T-helper 1 cell treated with Interleukin-12 subunit alpha and Interleukin-12 subunit beta and Interleukin-4 antibody, amounts not matched to agents 30 ng/mL and 1 ng/mL, for 36 hours (primary cell): ENCODE measurements around the gene SPATA32. TPM values are rescaled to one million over a fixed set of nuclear protein-coding genes. Genes with fewer than 3 reads are reported as not detected.

Experiments used
- intact Hi-C: fragments of 100-400 bp; cut with micrococcal nuclease; formaldehyde crosslinking; loops from one replicate; pipeline ENCODE4 v1.15.1; 2024
- total RNA-seq: library from RNA; stranded (reverse); gene quantifications from 2 replicates; pipeline ENCODE4 v1.2.3, GENCODE V29; 2022

Gene SPATA32
- total RNA-seq, 1 donor from 2014 or later, result 0.37 TPM

DNA sequence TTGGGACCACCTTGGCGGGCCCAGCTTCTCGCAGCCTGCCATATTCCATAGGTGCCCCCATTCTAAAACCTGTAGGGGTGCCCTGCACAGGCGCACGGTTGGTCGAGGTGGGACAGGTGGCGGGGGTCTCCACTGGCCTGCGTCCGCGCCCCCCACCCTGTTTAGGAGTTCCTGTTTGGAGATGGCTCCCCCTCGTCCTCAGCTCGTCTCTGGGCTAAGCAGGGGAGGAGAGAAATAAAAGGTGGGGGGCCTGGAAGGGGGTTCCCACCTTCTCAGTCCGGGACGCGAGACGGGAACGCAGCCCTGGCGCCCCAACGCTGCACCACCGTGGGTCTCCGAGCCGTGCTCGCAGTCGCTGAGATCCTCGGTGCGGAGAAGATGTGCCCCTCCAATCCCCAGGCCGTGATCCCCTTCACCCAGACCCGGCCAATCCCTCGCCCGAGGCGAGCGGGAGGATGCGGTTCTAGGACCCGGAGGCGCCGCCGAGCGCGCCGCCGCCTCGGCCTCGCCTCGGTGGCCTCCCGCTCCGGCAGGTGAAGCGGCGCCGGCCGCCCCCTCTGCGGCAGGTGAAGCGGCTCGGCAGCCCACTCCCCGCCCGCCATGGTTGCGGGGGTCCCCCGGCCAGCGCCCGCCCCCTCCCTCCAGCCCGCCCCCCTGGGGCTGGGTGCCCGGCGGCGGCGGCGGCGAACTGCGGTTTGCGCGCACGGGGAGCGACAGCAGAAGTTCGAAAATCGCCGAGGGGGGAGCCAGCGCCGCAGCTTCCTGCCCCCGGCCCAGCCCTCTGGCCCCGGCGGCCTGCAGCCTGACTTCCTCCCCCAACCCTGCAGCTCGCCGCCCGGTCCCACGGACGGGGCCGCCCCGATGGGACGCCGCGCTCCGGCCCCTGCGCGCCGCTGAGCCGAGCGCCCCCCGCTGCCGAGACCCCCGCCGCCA, 40.5 kb downstream of the SPATA32 start, which contains the start of gene FMNL1:
Gene FMNL1, plus strand, starts transcription at position 805 of the 933 bp plus-strand sequence. CDS start 240 bp downstream, outside the sequence.
- intact Hi-C loops, result loop anchor here (10.0 kb wide), 1 partner anchor 257 kb away; the partner anchor contains the start of gene C1QL1

DNA sequence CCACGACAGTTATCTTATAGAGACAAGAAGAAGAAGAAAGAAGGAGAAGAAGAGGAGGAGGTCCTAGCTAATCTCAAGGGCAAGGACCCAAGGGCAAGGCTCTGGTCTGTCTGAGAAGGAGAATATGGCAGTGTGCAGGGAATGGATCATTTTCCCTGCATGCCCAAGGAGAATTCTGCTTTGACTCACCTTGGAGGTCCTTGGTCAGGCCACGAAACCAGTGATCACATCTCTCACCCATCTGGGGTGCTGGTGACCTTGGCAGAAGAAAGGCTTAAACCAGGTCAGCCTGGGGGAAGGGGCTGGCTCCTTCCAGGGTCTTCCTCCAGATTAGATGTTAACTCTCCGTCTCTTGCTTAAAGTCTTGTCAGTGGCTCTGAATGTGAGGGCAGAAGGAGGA, 41.8 kb downstream of the SPATA32 start:
- intact Hi-C loops, result loop anchor here (1.0 to 10.0 kb wide), 2 partner anchors 9 to 255 kb away; partner anchors contain the start of gene C1QL1

- intact Hi-C loops, result loop anchor here (1.0 kb wide), 6 partner anchors 16 to 166 kb away; partner anchors contain the start of gene MAP3K14
Observed at GRCh38 chr17:45218895-45219661, 42.8 kb downstream of the SPATA32 start.

Other genes with a start within 250 kb of the SPATA32 start
- 25.2 and 25.9 TPM in 2 replicates for gene DCAKD, start 210.5 kb downstream of the SPATA32 start, total RNA-seq
- 130 and 142 TPM in 2 replicates for gene NMT1, start 200.8 kb downstream of the SPATA32 start, total RNA-seq
- gene PLCD3, start 129.6 kb downstream of the SPATA32 start, total RNA-seq, result 2.9 and 3.0 TPM in 2 replicates
- 12.0 and 12.5 TPM in 2 replicates for gene ACBD4, start 126.4 kb downstream of the SPATA32 start, total RNA-seq
- 38.8 and 41.4 TPM in 2 replicates for gene HEXIM1, start 113.6 kb downstream of the SPATA32 start, total RNA-seq
- gene HEXIM2, start 100.2 kb downstream of the SPATA32 start, total RNA-seq, result 5.1 and 6.8 TPM in 2 replicates
- 484 and 485 TPM in 2 replicates for gene FMNL1, start 40.2 kb downstream of the SPATA32 start, total RNA-seq
- 39.7 and 44.9 TPM in 2 replicates for gene MAP3K14, start 54.9 kb upstream of the SPATA32 start, total RNA-seq
- 85.4 and 88.9 TPM in 2 replicates for gene ARHGAP27, start 170.8 kb upstream of the SPATA32 start, total RNA-seq
- 57.2 and 59.7 TPM in 2 replicates for gene PLEKHM1, start 228.6 kb upstream of the SPATA32 start, total RNA-seq